Caco-2 (cell line): Measurements from ENCODE around the gene CAMK1D. TPM values are rescaled to one million over a fixed set of nuclear protein-coding genes. Genes with fewer than 3 reads are reported as not detected.

ENCODE experiments used
- BruUV-seq: library from RNA; stranded (reverse); fragments of 400-500 nt; replicated peaks from 2 replicates; lab custom pipeline; 2021; lab: Mats Ljungman, UMichigan
- CTCF ChIA-PET: fragments of 300-600 bp; sonication (Branson Sonifier 250); formaldehyde crosslinking; loops from one replicate; lab custom pipeline; 2022; ENCODE audit warnings: antibody characterized with exemption; lab: Charles Lee
- POLR2A ChIA-PET: fragments of 300-600 bp; sonication (Branson Sonifier 250); formaldehyde crosslinking; loops from one replicate; lab custom pipeline; 2022; ENCODE audit warnings: antibody characterized with exemption; lab: Charles Lee
- DNase-seq, 2 experiments: peaks; one replicate each; pipeline versions ENCODE4 v3.0.0 to v3.0.0-alpha.2; 2020 to 2022
- H3K27me3 ChIP-seq: replicated peaks from 2 replicates; pipeline ENCODE4 v1.6.0; 2011; ENCODE audit warnings: low read length; ENCODE audit not compliant: control insufficient read depth, insufficient read depth
- H3K36me3 ChIP-seq: 2 replicates; pipeline ENCODE4 v1.5.1; 2011; ENCODE audit warnings: low read length; ENCODE audit not compliant: control insufficient read depth, insufficient read depth
- H3K4me1 ChIP-seq: fragments of 250-450 bp; sonication (Bioruptor Pico); 2 replicates; pipeline ENCODE4 v1.5.1; 2020; ENCODE audit warnings: mild to moderate bottlenecking
- H3K4me3 ChIP-seq: 2 replicates; pipeline ENCODE4 v1.5.1; 2011; ENCODE audit warnings: low read depth, mild to moderate bottlenecking, control low read depth, low read length
- H3K9me3 ChIP-seq: fragments of 250-450 bp; sonication (Bioruptor Pico); 2 replicates; pipeline ENCODE4 v1.5.1; 2020; ENCODE audit warnings: mild to moderate bottlenecking, moderate library complexity
- H3K27ac Mint-ChIP-seq: one replicate; pipeline ENCODE4 v1.8.0; 2022; ENCODE audit warnings: mixed read lengths; ENCODE audit not compliant: unreplicated experiment
- H3K27me3 Mint-ChIP-seq: one replicate; pipeline ENCODE4 v1.8.0; 2022; ENCODE audit warnings: mixed read lengths; ENCODE audit not compliant: insufficient read depth, unreplicated experiment
- H3K36me3 Mint-ChIP-seq: one replicate; pipeline ENCODE4 v1.8.0; 2022; ENCODE audit warnings: mild to moderate bottlenecking, mixed read lengths; ENCODE audit not compliant: insufficient read depth, unreplicated experiment
- H3K4me1 Mint-ChIP-seq: one replicate; pipeline ENCODE4 v1.8.0; 2022; ENCODE audit warnings: low read depth, mixed read lengths; ENCODE audit not compliant: unreplicated experiment
- H3K4me3 Mint-ChIP-seq: one replicate; pipeline ENCODE4 v1.8.0; 2022; ENCODE audit warnings: mild to moderate bottlenecking, moderate library complexity, mixed read lengths; ENCODE audit not compliant: unreplicated experiment
- H3K9me3 Mint-ChIP-seq: one replicate; pipeline ENCODE4 v1.8.0; 2022; ENCODE audit warnings: mixed read lengths; ENCODE audit not compliant: unreplicated experiment
- CTCF ChIP-seq, 2 experiments: fragments of 200-600 bp in 1 of 2; IDR thresholded peaks; 1 replicate in 1 of 2; 2 replicates in 1 of 2; pipeline versions ENCODE4 v1.5.1 to v1.8.0; 2011 to 2022; ENCODE audit warnings: antibody characterized with exemption in 1 of 2, control low read depth in 1 of 2, inconsistent platforms in 1 of 2, low read depth in 1 of 2, low read length in 1 of 2, mild to moderate bottlenecking in 1 of 2, moderate library complexity in 1 of 2; ENCODE audit not compliant: insufficient read depth in 1 of 2, severe bottlenecking in 1 of 2, unreplicated experiment in 1 of 2
- intact Hi-C: fragments of 100-400 bp; cut with micrococcal nuclease; formaldehyde crosslinking; loops from one replicate; pipeline ENCODE4 v1.10.0; 2022; ENCODE audit not compliant: unreplicated experiment
- total RNA-seq: library from RNA; stranded (reverse); gene quantifications from 2 replicates; pipeline ENCODE4 v1.2.3, GENCODE V29; 2022

CAMK1D gene
- total RNA-seq, 1 experiment from 2014 or later = 10.9 TPM

DNA sequence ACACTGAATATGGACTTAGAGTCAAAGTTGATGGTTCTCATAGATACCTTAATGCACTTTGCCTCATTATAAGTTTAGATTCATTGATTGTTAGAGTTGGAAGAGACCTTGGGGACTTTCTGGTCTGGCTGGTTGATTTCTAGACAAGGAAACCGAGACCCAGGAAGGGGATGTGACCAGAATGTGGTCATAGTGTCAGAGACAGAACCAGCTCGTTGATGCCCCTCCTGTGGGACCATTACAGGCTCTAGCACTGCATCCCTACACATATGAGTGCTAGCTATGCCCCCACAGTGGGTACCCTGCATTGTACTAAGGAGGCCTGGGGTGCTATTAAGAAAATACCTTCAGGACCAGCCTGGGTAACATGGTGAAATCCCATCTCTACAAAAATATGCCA, 306.6 kb downstream of the CAMK1D start:
- H3K36me3 ChIP-seq = no peaks in the 10 kb centered on the region
- no peaks in the 10 kb centered on the region for H3K4me1 ChIP-seq
- ChIA-PET POLR2A (interaction anchor here (1.3 kb wide), 1 partner anchor 392 kb away, joined by 4 read pairs; no protein-coding TSS in a partner anchor), CTCF (interaction anchor here (0.5 to 1.8 kb wide), 23 partner anchors 9 to 404 kb away, joined by 3 to 57 read pairs (median 3); partner anchors contain the start of gene CAMK1D)
- Mint-ChIP-seq H3K27me3 (no peaks in the 10 kb centered on the region), H3K4me3 (no peak overlapping the region), H3K36me3 (no peaks in the 10 kb centered on the region), H3K27ac (no peak overlapping the region), H3K9me3 (peaks cover 9% of the 10 kb centered on the region), H3K4me1 (no peaks in the 10 kb centered on the region)
- no peak for TF ChIP-seq CTCF (IDR thresholded peaks at IDR 0.05; ENCODE audit: insufficient read depth in 1 of 2, low read depth in 1 of 2, low read length in 1 of 2, severe bottlenecking in 1 of 2, unreplicated experiment in 1 of 2)
- no peak for DNase-seq
- H3K4me3 ChIP-seq = no peak overlapping the region
- 0 out of 2 replicates have a peak, but pooled peaks cover 15% of the 10 kb centered on the region for H3K9me3 ChIP-seq
- no peaks in the 10 kb centered on the region for H3K27me3 ChIP-seq
- BruUV-seq = no TSS peak
- intact Hi-C loops = loop anchor here (1.0 to 2.0 kb wide), 3 partner anchors 55 to 403 kb away; no protein-coding TSS in a partner anchor

DNA sequence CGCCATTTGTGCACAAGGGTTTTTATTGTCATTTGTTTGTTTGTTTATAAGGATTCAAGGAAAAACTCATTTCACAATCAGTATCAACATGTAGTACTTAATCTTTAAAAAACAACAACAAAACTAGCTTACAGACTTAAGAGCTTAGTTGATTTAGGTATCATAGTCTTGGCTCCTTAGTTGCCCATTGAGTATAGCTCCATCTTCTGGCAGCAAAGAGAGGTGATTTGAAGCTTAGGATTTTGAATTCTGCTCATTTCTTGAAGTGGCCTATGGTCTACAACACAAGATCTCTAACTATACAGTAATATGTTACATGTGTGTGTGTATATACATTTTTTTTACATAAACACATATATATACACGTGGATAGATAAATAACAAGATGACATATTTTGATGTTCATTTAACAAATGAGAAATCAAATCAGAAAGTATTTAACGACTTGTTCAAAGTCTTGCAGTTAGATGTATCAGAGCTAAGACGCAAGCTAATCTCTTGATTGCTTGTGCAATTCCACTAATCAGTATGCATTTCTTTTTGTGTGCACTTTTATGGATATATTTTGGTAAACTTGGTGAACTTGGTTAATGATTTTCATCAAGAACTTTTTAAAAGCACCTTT, 307.3 kb downstream of the CAMK1D start:
- Histone ChIP-seq H3K4me3 (no peak overlapping the region), H3K9me3 (0 out of 2 replicates have a peak, but pooled peaks cover 15% of the 10 kb centered on the region), H3K4me1 (no peaks in the 10 kb centered on the region), H3K27me3 (no peaks in the 10 kb centered on the region), H3K36me3 (no peaks in the 10 kb centered on the region)
- H3K36me3 Mint-ChIP-seq = no peaks in the 10 kb centered on the region
- peak; percentile 75 to 84 for TF ChIP-seq CTCF (IDR thresholded peaks at IDR 0.05; ENCODE audit: insufficient read depth in 1 of 2, low read depth in 1 of 2, low read length in 1 of 2, severe bottlenecking in 1 of 2, unreplicated experiment in 1 of 2)
- POLR2A ChIA-PET = interaction anchor here (1.3 kb wide), 1 partner anchor 392 kb away, joined by 4 read pairs; no protein-coding TSS in a partner anchor
- peak in 1 of 2 experiments; percentile 49 for DNase-seq
- CTCF ChIA-PET = interaction anchor here (0.5 to 1.8 kb wide), 24 partner anchors 8 to 404 kb away, joined by 3 to 57 read pairs (median 3); partner anchors contain the start of gene CAMK1D
- H3K27me3 Mint-ChIP-seq = no peaks in the 10 kb centered on the region
- no peak overlapping the region for H3K27ac Mint-ChIP-seq
- peaks cover 9% of the 10 kb centered on the region for H3K9me3 Mint-ChIP-seq
- H3K4me3 Mint-ChIP-seq = no peak overlapping the region
- intact Hi-C loops = loop anchor here (1.0 to 2.0 kb wide), 3 partner anchors 54 to 403 kb away; no protein-coding TSS in a partner anchor
- no peaks in the 10 kb centered on the region for H3K4me1 Mint-ChIP-seq
- no TSS peak for BruUV-seq

DNA sequence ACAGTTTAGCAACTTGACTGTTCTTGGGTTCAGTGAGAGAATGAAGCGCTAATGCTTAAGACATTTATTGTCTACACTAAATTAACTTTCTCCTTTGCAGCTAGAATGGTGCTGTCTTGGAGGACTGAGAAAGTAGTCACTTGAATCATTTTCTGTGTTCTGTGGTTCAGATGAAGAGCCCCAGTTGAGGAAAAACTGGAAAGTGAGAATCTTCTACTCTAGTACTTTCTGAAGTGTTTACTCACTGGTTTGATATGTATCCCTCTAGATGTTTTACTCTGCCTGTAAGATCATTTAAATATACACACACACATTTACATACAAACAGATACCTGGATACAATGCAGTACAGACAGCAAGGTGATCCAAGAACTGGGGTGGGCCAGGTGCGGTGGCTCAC, 308.1 kb downstream of the CAMK1D start:
- ChIA-PET CTCF (interaction anchor here (1.3 kb wide), 1 partner anchor 145 kb away, joined by 4 read pairs; no protein-coding TSS in a partner anchor), POLR2A (no interaction called here)
- H3K36me3 Mint-ChIP-seq = no peaks in the 10 kb centered on the region
- no peaks in the 10 kb centered on the region for H3K27me3 Mint-ChIP-seq
- Histone ChIP-seq H3K27me3 (no peaks in the 10 kb centered on the region), H3K4me3 (no peak overlapping the region), H3K9me3 (0 out of 2 replicates have a peak, but pooled peaks cover 15% of the 10 kb centered on the region), H3K4me1 (no peaks in the 10 kb centered on the region), H3K36me3 (no peaks in the 10 kb centered on the region)
- no peak overlapping the region for H3K4me3 Mint-ChIP-seq
- no TSS peak for BruUV-seq
- H3K9me3 Mint-ChIP-seq = peaks cover 9% of the 10 kb centered on the region
- no peak overlapping the region for H3K27ac Mint-ChIP-seq
- intact Hi-C loops = loop anchor here (2.0 kb wide), 1 partner anchor 53 kb away; no protein-coding TSS in a partner anchor
- no peak for TF ChIP-seq CTCF (IDR thresholded peaks at IDR 0.05; ENCODE audit: insufficient read depth in 1 of 2, low read depth in 1 of 2, low read length in 1 of 2, severe bottlenecking in 1 of 2, unreplicated experiment in 1 of 2)
- H3K4me1 Mint-ChIP-seq = no peaks in the 10 kb centered on the region
- DNase-seq = no peak
